SK-N-SH treated with all-trans-retinoic acid at 6 μM for 48 hours (cell line): Measurements from ENCODE around the gene CD74.

Experiments
- ATAC-seq: fragments of 200-7000 bp; cut with Tn5 transposase; 3 replicates; pipeline ENCODE4 v1.9.1; 2020; ENCODE audit warnings: mild to moderate bottlenecking, moderate library complexity
- ARNTL ChIP-seq: fragments of 450-650 bp; formaldehyde crosslinking; IDR thresholded peaks from 2 replicates; pipeline ENCODE4 v1.5.0; 2020; ENCODE audit warnings: low read depth, mild to moderate bottlenecking, moderate library complexity, borderline replicate concordance
- BACH2 ChIP-seq: fragments of 250-450 bp; sonication (Bioruptor Pico); IDR thresholded peaks from 2 replicates; pipeline ENCODE4 v1.9.0; 2021; ENCODE audit warnings: mild to moderate bottlenecking, borderline replicate concordance
- CSDC2 ChIP-seq: fragments of 250-450 bp; sonication (Bioruptor Pico); IDR thresholded peaks from 2 replicates; pipeline ENCODE4 v1.5.0; 2020; ENCODE audit warnings: mild to moderate bottlenecking, moderate library complexity
- ESRRG ChIP-seq: fragments of 250-450 bp; sonication (Bioruptor Pico); IDR thresholded peaks from 2 replicates; pipeline ENCODE4 v1.6.1; 2021; ENCODE audit warnings: mild to moderate bottlenecking
- GLIS3 ChIP-seq: fragments of 250-450 bp; sonication (Bioruptor Pico); IDR thresholded peaks from 2 replicates; pipeline ENCODE4 v1.5.0; 2020; ENCODE audit warnings: mild to moderate bottlenecking, moderate library complexity
- ISL1 ChIP-seq: fragments of 250-450 bp; sonication (Bioruptor Pico); IDR thresholded peaks from 2 replicates; pipeline ENCODE4 v2.1.2; 2022; ENCODE audit warnings: mild to moderate bottlenecking, moderate library complexity
- PPARA ChIP-seq: fragments of 250-450 bp; sonication (Bioruptor Pico); IDR thresholded peaks from 2 replicates; pipeline ENCODE4 v1.5.0; 2020; ENCODE audit warnings: mild to moderate bottlenecking, borderline replicate concordance
- RARB ChIP-seq: fragments of 250-450 bp; sonication (Bioruptor Pico); IDR thresholded peaks from 2 replicates; pipeline ENCODE4 v1.8.0; 2021; ENCODE audit warnings: mild to moderate bottlenecking, moderate library complexity
- SNAI2 ChIP-seq: fragments of 250-450 bp; sonication (Bioruptor Pico); IDR thresholded peaks from 2 replicates; pipeline ENCODE4 v1.5.0; 2020; ENCODE audit warnings: mild to moderate bottlenecking, moderate library complexity
- TCF4 ChIP-seq: fragments of 250-450 bp; sonication (Bioruptor Pico); IDR thresholded peaks from 2 replicates; pipeline ENCODE4 v1.8.0; 2021; ENCODE audit warnings: mild to moderate bottlenecking, moderate library complexity, borderline replicate concordance
- TOX ChIP-seq: fragments of 250-450 bp; sonication (Bioruptor Pico); IDR thresholded peaks from 2 replicates; pipeline ENCODE4 v1.8.0; 2021; ENCODE audit warnings: mild to moderate bottlenecking, moderate library complexity, borderline replicate concordance
- ZC3H10 ChIP-seq: fragments of 250-450 bp; sonication (Bioruptor Pico); IDR thresholded peaks from 2 replicates; pipeline ENCODE4 v1.5.1; 2021; ENCODE audit warnings: mild to moderate bottlenecking, moderate library complexity
- ZFP3 ChIP-seq: fragments of 250-450 bp; sonication (Bioruptor Pico); IDR thresholded peaks from 2 replicates; pipeline ENCODE4 v1.5.0; 2020; ENCODE audit warnings: mild to moderate bottlenecking, moderate library complexity
- ZNF565 ChIP-seq: fragments of 450-650 bp; formaldehyde crosslinking; conservative IDR thresholded peaks from 2 replicates; pipeline ENCODE4 v1.5.0; 2020; ENCODE audit warnings: low read depth, mild to moderate bottlenecking, moderate library complexity
- ZNF70 ChIP-seq: fragments of 450-650 bp; formaldehyde crosslinking; IDR thresholded peaks from 2 replicates; pipeline ENCODE4 v1.5.0; 2020; ENCODE audit warnings: mild to moderate bottlenecking, moderate library complexity
- ZNF8 ChIP-seq: fragments of 450-650 bp; formaldehyde crosslinking; IDR thresholded peaks from 2 replicates; pipeline ENCODE4 v1.5.0; 2020; ENCODE audit warnings: mild to moderate bottlenecking, moderate library complexity
- TF ChIP-seq, protein P1 (sequence below): fragments of 250-450 bp; sonication (Bioruptor Pico); IDR thresholded peaks from 2 replicates; pipeline ENCODE4 v1.8.0; 2021; ENCODE audit warnings: low read depth, mild to moderate bottlenecking, moderate library complexity, borderline replicate concordance
- TF ChIP-seq, protein P2 (sequence below): fragments of 250-450 bp; sonication (Bioruptor Pico); IDR thresholded peaks from 2 replicates; pipeline ENCODE4 v1.5.1; 2021; ENCODE audit warnings: mild to moderate bottlenecking, moderate library complexity
- TF ChIP-seq, protein P3 (sequence below): fragments of 250-450 bp; sonication (Bioruptor Pico); IDR thresholded peaks from 2 replicates; pipeline ENCODE4 v1.5.1; 2020; ENCODE audit warnings: low read depth, mild to moderate bottlenecking, moderate library complexity
- TF ChIP-seq, protein P4 (sequence below): fragments of 250-450 bp; sonication (Bioruptor Pico); IDR thresholded peaks from 2 replicates; pipeline ENCODE4 v1.5.0; 2020; ENCODE audit warnings: mild to moderate bottlenecking, moderate library complexity
- TF ChIP-seq, protein P5 (sequence below): fragments of 250-450 bp; sonication (Bioruptor Pico); IDR thresholded peaks from 2 replicates; pipeline ENCODE4 v1.8.0; 2020; ENCODE audit warnings: mild to moderate bottlenecking, moderate library complexity, borderline replicate concordance

Gene CD74

DNA sequence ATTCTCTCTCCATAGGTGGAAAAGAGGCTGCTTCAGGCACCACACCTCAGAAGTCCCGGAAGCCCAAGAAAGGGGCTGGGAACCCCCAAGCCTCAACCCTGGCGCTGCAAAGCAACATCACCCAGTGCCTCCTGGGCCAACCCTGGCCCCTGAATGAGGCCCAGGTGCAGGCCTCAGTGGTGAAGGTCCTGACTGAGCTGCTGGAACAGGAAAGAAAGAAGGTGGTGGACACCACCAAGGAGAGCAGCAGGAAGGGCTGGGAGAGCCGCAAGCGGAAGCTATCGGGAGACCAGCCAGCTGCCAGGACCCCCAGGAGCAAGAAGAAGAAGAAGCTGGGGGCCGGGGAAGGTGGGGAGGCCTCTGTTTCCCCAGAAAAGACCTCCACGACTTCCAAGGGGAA, 16.4 kb downstream of the CD74 start:
- ATAC-seq, result no peak

DNA sequence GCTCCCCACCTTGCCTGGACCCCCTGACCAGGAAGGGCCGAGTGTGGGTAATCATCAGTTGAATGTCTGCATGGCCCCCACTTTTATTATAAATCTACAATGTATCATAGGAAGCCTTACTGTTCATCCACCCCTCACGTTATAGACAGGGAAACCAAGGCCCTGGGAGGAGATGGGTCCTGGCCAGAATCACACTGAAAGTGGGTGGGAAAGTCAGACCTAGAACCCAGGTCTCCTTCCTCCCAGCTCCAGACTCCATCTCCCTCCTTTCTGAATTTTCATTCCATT, 17.1 kb downstream of the CD74 start:
- no peak for ATAC-seq
- TF ChIP-seq CSDC2 (CRISPR knock-in tag) (no peak), ISL1 (CRISPR knock-in tag) (no peak), ZFP3 (CRISPR knock-in tag) (no peak), ZNF8 (CRISPR knock-in tag) (no peak), TCF4 (no peak)
- TF ChIP-seq, protein P1, sequence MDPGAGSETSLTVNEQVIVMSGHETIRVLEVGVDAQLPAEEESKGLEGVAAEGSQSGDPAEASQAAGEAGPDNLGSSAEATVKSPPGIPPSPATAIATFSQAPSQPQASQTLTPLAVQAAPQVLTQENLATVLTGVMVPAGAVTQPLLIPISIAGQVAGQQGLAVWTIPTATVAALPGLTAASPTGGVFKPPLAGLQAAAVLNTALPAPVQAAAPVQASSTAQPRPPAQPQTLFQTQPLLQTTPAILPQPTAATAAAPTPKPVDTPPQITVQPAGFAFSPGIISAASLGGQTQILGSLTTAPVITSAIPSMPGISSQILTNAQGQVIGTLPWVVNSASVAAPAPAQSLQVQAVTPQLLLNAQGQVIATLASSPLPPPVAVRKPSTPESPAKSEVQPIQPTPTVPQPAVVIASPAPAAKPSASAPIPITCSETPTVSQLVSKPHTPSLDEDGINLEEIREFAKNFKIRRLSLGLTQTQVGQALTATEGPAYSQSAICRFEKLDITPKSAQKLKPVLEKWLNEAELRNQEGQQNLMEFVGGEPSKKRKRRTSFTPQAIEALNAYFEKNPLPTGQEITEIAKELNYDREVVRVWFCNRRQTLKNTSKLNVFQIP, result no peak

More for the DNA sequence above, 16.4 kb downstream of the CD74 start:
- TF ChIP-seq CSDC2 (CRISPR knock-in tag) (no peak), ZFP3 (CRISPR knock-in tag) (no peak)

DNA sequence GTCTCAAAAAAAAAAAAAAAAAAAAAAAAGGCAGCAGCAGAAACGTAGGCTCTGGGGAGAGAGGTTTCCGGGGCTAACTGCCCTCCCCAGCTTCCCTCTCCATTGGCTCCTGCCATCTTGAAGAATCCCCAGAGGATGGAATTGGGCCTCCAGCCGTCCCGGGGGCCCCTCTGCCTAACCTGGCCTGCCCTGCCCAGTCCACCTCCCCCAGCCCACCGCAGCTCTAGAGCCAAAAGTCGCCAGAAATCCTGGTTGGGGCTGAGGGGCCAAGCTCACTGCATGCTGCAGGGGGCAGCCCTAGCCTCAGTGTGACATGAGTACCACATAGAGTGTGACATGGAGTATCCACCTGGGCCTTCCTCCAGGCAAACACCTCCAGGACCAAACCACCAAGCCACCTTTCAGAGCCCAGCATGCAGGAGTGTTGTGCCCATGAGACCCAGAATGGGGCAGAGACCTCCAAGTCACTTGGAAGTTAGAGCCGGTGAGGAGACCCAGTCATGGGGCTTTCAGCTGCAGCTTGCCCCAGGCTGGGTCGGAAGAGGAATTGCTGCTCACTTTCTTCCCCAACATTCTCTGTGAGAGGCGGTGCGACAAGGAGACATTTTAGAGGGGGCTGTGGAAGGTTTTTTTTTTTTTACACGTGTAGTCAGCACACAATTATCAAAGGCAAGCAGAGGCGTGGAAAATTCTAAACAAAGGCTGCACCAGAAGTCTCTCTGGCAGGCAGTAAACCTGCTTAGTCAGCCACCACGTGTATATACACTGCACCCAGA, 17.6 kb downstream of the CD74 start:
- ATAC-seq, result no peak
- no peak for TF ChIP-seq CSDC2 (CRISPR knock-in tag)
- no peak for TF ChIP-seq RARB (CRISPR knock-in tag)
- TF ChIP-seq TOX (CRISPR knock-in tag), result no peak
- TF ChIP-seq, protein P2, sequence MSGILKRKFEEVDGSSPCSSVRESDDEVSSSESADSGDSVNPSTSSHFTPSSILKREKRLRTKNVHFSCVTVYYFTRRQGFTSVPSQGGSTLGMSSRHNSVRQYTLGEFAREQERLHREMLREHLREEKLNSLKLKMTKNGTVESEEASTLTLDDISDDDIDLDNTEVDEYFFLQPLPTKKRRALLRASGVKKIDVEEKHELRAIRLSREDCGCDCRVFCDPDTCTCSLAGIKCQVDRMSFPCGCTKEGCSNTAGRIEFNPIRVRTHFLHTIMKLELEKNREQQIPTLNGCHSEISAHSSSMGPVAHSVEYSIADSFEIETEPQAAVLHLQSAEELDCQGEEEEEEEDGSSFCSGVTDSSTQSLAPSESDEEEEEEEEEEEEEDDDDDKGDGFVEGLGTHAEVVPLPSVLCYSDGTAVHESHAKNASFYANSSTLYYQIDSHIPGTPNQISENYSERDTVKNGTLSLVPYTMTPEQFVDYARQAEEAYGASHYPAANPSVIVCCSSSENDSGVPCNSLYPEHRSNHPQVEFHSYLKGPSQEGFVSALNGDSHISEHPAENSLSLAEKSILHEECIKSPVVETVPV (CRISPR knock-in tag), result no peak
- TF ChIP-seq, protein P3, sequence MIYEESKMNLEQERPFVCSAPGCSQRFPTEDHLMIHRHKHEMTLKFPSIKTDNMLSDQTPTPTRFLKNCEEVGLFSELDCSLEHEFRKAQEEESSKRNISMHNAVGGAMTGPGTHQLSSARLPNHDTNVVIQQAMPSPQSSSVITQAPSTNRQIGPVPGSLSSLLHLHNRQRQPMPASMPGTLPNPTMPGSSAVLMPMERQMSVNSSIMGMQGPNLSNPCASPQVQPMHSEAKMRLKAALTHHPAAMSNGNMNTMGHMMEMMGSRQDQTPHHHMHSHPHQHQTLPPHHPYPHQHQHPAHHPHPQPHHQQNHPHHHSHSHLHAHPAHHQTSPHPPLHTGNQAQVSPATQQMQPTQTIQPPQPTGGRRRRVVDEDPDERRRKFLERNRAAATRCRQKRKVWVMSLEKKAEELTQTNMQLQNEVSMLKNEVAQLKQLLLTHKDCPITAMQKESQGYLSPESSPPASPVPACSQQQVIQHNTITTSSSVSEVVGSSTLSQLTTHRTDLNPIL (CRISPR knock-in tag), result no peak
- TF ChIP-seq GLIS3 (CRISPR knock-in tag), result no peak
- TF ChIP-seq, protein P1, result no peak
- TF ChIP-seq ARNTL, result no peak
- no peak for TF ChIP-seq ZNF70 (CRISPR knock-in tag)
- no peak for TF ChIP-seq ZFP3 (CRISPR knock-in tag)
- TF ChIP-seq, protein P4, sequence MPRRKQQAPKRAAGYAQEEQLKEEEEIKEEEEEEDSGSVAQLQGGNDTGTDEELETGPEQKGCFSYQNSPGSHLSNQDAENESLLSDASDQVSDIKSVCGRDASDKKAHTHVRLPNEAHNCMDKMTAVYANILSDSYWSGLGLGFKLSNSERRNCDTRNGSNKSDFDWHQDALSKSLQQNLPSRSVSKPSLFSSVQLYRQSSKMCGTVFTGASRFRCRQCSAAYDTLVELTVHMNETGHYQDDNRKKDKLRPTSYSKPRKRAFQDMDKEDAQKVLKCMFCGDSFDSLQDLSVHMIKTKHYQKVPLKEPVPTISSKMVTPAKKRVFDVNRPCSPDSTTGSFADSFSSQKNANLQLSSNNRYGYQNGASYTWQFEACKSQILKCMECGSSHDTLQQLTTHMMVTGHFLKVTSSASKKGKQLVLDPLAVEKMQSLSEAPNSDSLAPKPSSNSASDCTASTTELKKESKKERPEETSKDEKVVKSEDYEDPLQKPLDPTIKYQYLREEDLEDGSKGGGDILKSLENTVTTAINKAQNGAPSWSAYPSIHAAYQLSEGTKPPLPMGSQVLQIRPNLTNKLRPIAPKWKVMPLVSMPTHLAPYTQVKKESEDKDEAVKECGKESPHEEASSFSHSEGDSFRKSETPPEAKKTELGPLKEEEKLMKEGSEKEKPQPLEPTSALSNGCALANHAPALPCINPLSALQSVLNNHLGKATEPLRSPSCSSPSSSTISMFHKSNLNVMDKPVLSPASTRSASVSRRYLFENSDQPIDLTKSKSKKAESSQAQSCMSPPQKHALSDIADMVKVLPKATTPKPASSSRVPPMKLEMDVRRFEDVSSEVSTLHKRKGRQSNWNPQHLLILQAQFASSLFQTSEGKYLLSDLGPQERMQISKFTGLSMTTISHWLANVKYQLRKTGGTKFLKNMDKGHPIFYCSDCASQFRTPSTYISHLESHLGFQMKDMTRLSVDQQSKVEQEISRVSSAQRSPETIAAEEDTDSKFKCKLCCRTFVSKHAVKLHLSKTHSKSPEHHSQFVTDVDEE (CRISPR knock-in tag), result no peak
- TF ChIP-seq, protein P5, sequence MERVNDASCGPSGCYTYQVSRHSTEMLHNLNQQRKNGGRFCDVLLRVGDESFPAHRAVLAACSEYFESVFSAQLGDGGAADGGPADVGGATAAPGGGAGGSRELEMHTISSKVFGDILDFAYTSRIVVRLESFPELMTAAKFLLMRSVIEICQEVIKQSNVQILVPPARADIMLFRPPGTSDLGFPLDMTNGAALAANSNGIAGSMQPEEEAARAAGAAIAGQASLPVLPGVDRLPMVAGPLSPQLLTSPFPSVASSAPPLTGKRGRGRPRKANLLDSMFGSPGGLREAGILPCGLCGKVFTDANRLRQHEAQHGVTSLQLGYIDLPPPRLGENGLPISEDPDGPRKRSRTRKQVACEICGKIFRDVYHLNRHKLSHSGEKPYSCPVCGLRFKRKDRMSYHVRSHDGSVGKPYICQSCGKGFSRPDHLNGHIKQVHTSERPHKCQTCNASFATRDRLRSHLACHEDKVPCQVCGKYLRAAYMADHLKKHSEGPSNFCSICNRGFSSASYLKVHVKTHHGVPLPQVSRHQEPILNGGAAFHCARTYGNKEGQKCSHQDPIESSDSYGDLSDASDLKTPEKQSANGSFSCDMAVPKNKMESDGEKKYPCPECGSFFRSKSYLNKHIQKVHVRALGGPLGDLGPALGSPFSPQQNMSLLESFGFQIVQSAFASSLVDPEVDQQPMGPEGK, result no peak
- TF ChIP-seq ZNF565 (CRISPR knock-in tag), result no peak
- no peak for TF ChIP-seq ZNF8 (CRISPR knock-in tag)
- TF ChIP-seq ZC3H10 (CRISPR knock-in tag), result no peak
- no peak for TF ChIP-seq BACH2 (CRISPR knock-in tag)
- no peak for TF ChIP-seq TCF4
- no peak for TF ChIP-seq ESRRG
- no peak for TF ChIP-seq PPARA (CRISPR knock-in tag)
- no peak for TF ChIP-seq SNAI2 (CRISPR knock-in tag)
